H54 (cell line): ENCODE data around the gene GET4.

Experiments
- DNase-seq: peaks from one replicate; pipeline ENCODE4 v3.0.0; 2011; ENCODE audit warnings: low spot score, mixed read lengths; ENCODE audit not compliant: insufficient read length
- FAIRE-seq: peaks from 3 replicates; lab custom pipeline; 2011; peaks lifted over from hg19 to GRCh38; lab: Jason Lieb, UNC
- POLR2A ChIP-seq: IDR thresholded peaks from 2 replicates; pipeline ENCODE4 v1.6.1; 2011; ENCODE audit warnings: low read depth, mild to moderate bottlenecking, low read length

GET4 gene

GRCh38 chr7:854118-854775, 22.1 kb upstream of the GET4 start:
- no peak for TF ChIP-seq POLR2A
- no peak for FAIRE-seq
- DNase-seq: no peak

DNA sequence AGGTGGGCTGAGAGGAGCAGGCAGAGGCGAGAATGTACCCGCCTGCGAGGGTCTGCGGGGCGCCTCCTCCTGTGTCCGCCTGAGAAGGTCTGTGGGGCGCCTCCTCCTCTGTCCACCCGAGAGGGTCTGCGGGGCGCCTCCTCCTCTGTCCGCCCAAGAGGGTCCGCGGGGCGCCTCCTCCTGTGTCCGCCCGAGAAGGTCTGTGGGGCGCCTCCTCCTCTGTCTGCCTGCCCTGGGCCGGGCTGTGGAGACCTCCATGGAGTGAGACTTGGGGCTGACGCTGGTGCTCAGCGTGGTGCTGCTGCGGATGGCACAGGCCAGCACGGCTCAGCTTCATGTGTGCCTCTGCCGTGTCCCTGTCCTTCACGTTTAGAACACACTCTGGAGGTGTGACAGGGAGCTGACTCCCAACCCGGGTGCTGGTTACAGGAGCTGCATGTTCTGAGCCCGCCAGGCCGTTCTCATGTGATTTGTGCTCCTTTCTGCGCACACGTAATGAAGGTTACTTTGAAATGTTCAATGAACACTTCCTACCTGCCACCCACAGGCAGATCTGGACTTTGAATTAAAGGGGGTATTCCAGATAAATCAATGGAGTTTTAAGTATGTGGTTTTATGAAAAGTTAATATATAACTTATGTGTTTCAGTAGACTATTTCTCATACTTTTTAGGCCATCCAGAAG, 20.5 kb upstream of the GET4 start:
- TF ChIP-seq POLR2A: no peak
- FAIRE-seq: no peak
- no peak for DNase-seq

DNA sequence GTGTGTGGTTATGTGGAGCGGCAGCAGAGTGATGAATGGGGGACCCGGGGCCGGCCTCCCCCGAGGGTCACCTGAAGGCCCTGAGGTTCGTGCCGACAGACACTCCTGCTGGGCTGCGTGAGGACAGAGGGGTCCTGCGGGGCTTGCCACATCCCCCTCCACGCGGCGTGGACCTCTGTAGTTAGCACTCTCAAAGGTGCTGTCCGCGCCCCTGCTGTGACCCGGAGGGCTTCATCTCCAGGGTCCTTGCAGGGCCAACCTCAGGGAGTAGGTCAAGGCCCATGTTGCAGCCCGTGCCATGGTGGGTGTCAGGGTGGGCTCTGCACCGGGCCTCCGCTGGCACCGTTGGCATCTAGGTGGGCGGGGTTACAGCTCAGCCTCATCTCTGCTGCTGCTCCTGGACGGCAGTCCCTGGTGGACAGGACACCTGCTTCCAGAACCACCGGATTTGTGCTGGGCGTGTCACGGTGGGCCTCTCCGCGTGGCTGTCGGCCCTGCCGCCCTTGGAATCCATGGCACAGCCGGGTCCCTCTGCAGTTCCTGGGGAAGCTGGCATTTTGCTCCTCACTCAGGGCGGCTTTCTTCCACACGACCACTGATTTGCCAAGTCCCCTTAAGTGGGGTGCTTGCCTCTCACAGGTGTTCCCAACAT, 19.8 kb upstream of the GET4 start:
- no peak for FAIRE-seq
- TF ChIP-seq POLR2A: no peak
- no peak for DNase-seq

DNA sequence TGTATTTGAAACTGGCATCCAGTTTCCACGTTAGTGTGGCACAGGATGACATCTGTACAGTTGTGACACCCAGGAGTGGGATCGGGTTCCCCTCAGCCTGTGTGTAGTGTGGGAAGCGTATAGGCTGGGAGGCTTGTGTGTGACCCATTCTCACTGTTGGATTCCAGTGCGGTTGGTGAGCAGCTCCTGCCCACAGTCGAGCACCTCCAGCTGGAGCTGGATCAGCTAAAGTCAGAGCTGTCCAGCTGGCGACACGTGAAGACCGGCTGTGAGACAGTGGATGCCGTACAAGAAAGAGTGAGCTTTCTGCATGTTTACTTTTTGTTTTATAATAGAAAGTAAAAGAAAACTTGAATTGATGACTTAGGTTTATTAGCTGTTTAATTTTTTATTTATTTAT, 18.7 kb upstream of the GET4 start:
- FAIRE-seq: no peak
- no peak for DNase-seq
- TF ChIP-seq POLR2A: no peak

- FAIRE-seq (no peak), DNase-seq (no peak)
- TF ChIP-seq POLR2A: no peak
Observed at GRCh38 chr7:859359-860030, 16.9 kb upstream of the GET4 start.

GRCh38 chr7:860149-860548, 16.2 kb upstream of the GET4 start:
- TF ChIP-seq POLR2A: no peak
- DNase-seq: no peak
- no peak for FAIRE-seq

- FAIRE-seq: no peak
- TF ChIP-seq POLR2A: no peak
- no peak for DNase-seq
Observed at GRCh38 chr7:861222-861621, 15.1 kb upstream of the GET4 start.

- TF ChIP-seq POLR2A: no peak
- FAIRE-seq (no peak), DNase-seq (no peak)
Observed at GRCh38 chr7:862157-862556, 14.2 kb upstream of the GET4 start.

DNA sequence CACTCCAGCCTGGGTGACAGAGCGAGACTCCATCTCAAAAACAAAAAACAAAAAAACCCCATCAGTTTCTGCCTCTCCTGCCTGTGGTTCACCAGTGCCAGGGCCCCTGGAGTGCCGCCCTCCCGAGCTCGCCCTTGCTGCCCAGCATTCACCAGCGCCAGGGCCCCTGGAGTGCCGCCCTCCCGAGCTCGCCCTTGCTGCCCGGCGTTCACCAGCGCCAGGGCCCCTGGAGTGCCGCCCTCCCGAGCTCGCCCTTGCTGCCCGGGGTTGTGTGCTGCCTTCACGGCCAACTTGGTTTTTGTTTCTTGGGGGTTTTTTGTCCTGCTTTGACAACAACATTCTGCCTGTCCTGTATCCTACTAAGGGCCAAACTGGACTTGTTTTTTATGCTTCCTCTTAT, 13.2 kb upstream of the GET4 start:
- FAIRE-seq: no peak
- DNase-seq: no peak
- TF ChIP-seq POLR2A: no peak

- DNase-seq (no peak), FAIRE-seq (no peak)
- TF ChIP-seq POLR2A: no peak
Observed at GRCh38 chr7:865921-866320, 10.4 kb upstream of the GET4 start.

GRCh38 chr7:867001-867405, 9.4 kb upstream of the GET4 start:
- DNase-seq: peak; percentile 68
- FAIRE-seq: no peak
- TF ChIP-seq POLR2A: peak; percentile 46

DNA sequence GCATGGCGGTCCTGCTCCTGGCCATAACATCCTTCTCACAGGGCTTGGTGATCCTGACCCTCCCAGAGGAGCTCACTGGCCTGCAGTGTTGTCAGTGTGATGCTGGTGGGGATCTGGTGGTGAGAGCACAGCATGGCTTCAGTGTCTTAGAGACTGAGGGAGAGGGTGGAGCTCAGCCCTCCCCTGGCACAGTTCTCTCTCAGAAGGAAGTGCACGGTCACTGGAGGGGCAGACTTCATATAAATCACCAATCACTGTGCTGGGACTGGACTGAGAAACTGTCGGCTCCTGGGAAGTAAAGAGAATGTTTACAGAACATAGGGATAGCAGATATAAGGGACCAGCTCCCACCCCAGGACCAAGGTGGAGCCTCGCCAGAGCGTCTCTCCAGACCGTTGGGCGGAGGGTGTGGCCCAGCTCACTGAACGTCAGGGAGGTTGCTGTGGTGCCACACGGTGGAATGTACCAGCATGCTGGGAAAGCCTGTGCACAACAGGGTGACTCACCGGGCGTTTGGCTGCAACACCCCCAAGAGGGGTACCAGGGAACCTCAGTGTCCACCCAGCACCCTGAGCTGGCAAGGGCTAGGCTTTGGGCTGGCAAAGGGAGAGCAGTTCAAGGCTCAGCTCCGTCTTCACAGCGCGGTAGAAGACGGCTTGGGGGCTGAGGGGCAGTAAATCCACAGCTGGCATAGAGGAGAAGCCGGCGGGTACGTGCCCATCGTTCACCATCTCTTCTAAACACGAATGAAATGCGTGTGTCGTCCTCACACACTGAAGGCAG, 8.8 kb upstream of the GET4 start:
- 0 out of 2 replicates have a peak, but pooled peaks have one; percentile 8 for TF ChIP-seq POLR2A
- peak; percentile 100 for DNase-seq
- FAIRE-seq: peak; percentile 76

DNA sequence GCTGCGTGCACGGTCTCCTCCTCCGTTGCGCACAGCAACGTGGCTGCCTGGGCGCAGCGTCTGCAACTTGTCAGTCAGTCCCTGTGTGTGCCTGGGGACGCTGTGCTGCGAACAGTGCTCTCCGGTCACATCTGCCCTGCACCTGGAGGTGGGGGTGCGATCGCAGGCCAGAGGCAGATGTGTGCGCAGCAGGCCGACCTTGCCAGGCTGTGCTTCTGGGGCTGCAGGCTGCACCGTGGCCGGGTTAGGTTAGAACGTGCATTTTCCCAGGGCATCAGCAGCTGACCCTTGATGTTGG, 8.2 kb upstream of the GET4 start:
- no peak for DNase-seq
- no peak for FAIRE-seq
- peak; percentile 13; the same call in 1 of the 2 replicates for TF ChIP-seq POLR2A
